ENCODE results near the gene SDK1.

The SDK1 gene

DNA sequence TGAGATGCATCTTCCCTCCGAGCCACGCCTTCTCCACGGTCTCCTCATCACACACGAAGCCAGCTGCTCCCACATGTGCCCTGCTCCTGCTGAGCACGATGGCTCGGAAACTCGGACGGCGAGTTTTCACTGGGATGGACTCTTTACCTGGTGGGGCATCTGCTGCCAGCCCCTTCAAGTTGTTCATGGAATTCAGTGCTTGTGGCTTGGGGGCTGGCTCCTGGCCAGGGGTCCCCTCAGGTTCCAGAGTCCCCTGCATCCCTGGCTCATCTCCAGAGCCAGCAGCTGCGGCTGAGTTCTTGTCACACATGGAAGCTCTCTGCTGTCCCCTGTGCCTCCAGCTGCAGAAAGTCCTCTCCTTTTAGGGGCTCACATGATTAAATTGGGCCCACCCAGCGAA is 654.0 kb downstream of the SDK1 start:
- H4K8ac ChIP-seq (ENCODE audit: low read depth, low read length) = no peak overlapping the region
- WGBS, 2 donors (ENCODE audit: extremely low coverage in 2 of 2, insufficient read length in 2 of 2, insufficient replicate concordance in 1 of 2) = no CpG with 5 or more reads among the region's 11 CpGs

DNA sequence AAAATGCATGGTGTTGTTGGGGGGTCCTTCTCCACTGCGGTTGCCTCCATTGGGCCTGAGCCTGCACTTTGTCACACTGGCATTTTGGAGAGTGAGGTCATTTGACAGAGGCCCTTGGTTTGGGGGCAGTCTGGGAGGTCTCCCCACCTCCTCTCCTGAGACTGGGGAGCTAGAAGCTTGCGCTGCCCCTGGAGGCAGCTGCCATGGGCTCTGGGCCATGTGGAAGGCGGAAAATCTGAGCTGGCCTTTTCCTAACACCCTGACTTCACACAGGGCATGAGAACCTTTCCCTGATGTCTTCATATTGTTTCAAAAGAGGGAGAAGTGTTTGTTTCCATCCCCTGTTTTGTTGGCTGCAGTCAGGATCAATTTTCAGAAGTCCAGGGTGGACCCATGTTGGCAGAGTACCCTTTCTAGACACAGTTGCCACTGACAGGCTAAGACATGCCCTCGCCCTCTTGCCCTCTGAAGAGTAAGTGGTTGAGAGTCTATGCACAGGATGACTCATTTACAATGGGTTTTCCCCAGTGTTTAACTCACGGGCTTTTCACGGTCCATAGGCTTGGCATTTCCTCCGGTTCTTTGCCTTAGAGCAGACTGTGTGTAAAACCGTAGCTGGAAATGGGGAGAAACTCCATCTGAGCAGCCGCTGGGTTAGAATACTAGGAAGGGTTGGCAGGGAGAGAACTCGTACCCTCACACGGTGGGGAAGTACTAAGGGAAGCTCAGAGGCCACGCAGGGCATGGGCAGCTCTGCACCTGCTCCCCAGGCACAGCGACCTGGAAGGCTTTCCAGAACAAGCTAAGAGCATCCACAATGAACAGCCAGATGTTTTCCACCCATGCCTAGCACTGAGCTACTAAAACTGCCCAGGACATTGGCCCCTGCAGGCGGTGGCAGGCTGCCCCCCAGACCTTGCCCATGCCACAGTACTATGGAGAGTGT is 655.0 kb downstream of the SDK1 start:
- Histone ChIP-seq H3K18ac (ENCODE audit: low read length) (no peak overlapping the region), H3K79me1 (ENCODE audit: low read depth, low read length) (no peaks in the 10 kb centered on the region), H3K23ac (ENCODE audit: low read depth, low read length, poor library complexity) (no peak overlapping the region), H3K4me1 (ENCODE audit: control insufficient read depth in 2 of 2, insufficient read depth in 1 of 2, low read depth in 1 of 2, low read length in 2 of 2) (peaks cover 0 to 3% of the 10 kb centered on the region in 2 donors), H3K27me3 (ENCODE audit: control insufficient read depth in 3 of 3, insufficient read depth in 3 of 3, low read depth in 1 of 3, low read length in 3 of 3) (no peaks in the 10 kb centered on the region), H4K8ac (ENCODE audit: low read depth, low read length) (no peak overlapping the region), H2AK5ac (ENCODE audit: low read depth, low read length) (peak overlapping the region; percentile 32), H2BK15ac (ENCODE audit: low read length) (no peak overlapping the region), H3K4ac (ENCODE audit: low read length) (peak overlapping the region; percentile 6), H2BK12ac (ENCODE audit: low read length) (no peak overlapping the region), H2AFZ (ENCODE audit: low read length) (no peak overlapping the region), H4K91ac (ENCODE audit: low read depth, low read length, poor library complexity) (peak overlapping the region; percentile 25), H3K14ac (ENCODE audit: low read length) (no peak overlapping the region), H2BK5ac (ENCODE audit: low read length) (no peak overlapping the region), H3K9ac (ENCODE audit: low read depth, low read length, poor library complexity) (peak overlapping the region; percentile 60), H3K36me3 (replicated peaks in 1 of 2; ENCODE audit: control insufficient read depth in 2 of 2, insufficient read depth in 2 of 2, low read length in 2 of 2) (no peaks in the 10 kb centered on the region), H2BK120ac (ENCODE audit: low read depth, low read length) (no peak overlapping the region), H3K9me3 (replicated peaks in 1 of 2; ENCODE audit: control insufficient read depth in 2 of 2, insufficient read depth in 1 of 2, low read depth in 1 of 2, low read length in 2 of 2) (no peaks in the 10 kb centered on the region), H3K4me3 (ENCODE audit: low read length in 2 of 2) (no peak overlapping the region), H3K4me2 (ENCODE audit: insufficient read depth, low read length, poor library complexity, severe bottlenecking) (no peak overlapping the region), H3K27ac (replicated peaks; ENCODE audit: low read length) (no peak overlapping the region)
- DNase-seq (ENCODE audit: low spot score) = no peak
- no CpG with 5 or more reads among the region's 14 CpGs for WGBS, 2 donors (ENCODE audit: extremely low coverage in 2 of 2, insufficient read length in 2 of 2, insufficient replicate concordance in 1 of 2)

More for the DNA sequence above, 654.0 kb downstream of the SDK1 start:
- Histone ChIP-seq H3K4me3 (ENCODE audit: low read length in 2 of 2) (no peak overlapping the region), H2BK120ac (ENCODE audit: low read depth, low read length) (no peak overlapping the region), H2BK5ac (ENCODE audit: low read length) (no peak overlapping the region), H3K27ac (replicated peaks; ENCODE audit: low read length) (no peak overlapping the region), H3K4me1 (ENCODE audit: control insufficient read depth in 2 of 2, insufficient read depth in 1 of 2, low read depth in 1 of 2, low read length in 2 of 2) (peaks cover 0 to 3% of the 10 kb centered on the region in 2 donors), H3K14ac (ENCODE audit: low read length) (no peak overlapping the region), H3K4ac (ENCODE audit: low read length) (no peak overlapping the region), H2AFZ (ENCODE audit: low read length) (no peak overlapping the region), H3K36me3 (replicated peaks in 1 of 2; ENCODE audit: control insufficient read depth in 2 of 2, insufficient read depth in 2 of 2, low read length in 2 of 2) (no peaks in the 10 kb centered on the region), H2BK15ac (ENCODE audit: low read length) (no peak overlapping the region), H2AK5ac (ENCODE audit: low read depth, low read length) (no peak overlapping the region), H3K4me2 (ENCODE audit: insufficient read depth, low read length, poor library complexity, severe bottlenecking) (no peak overlapping the region), H2BK12ac (ENCODE audit: low read length) (no peak overlapping the region), H3K79me1 (ENCODE audit: low read depth, low read length) (no peaks in the 10 kb centered on the region), H3K18ac (ENCODE audit: low read length) (no peak overlapping the region), H3K23ac (ENCODE audit: low read depth, low read length, poor library complexity) (no peak overlapping the region), H3K9me3 (replicated peaks in 1 of 2; ENCODE audit: control insufficient read depth in 2 of 2, insufficient read depth in 1 of 2, low read depth in 1 of 2, low read length in 2 of 2) (no peaks in the 10 kb centered on the region), H3K9ac (ENCODE audit: low read depth, low read length, poor library complexity) (no peak overlapping the region), H4K91ac (ENCODE audit: low read depth, low read length, poor library complexity) (no peak overlapping the region), H3K27me3 (ENCODE audit: control insufficient read depth in 3 of 3, insufficient read depth in 3 of 3, low read depth in 1 of 3, low read length in 3 of 3) (no peaks in the 10 kb centered on the region)
- no peak for DNase-seq (ENCODE audit: low spot score)

DNA sequence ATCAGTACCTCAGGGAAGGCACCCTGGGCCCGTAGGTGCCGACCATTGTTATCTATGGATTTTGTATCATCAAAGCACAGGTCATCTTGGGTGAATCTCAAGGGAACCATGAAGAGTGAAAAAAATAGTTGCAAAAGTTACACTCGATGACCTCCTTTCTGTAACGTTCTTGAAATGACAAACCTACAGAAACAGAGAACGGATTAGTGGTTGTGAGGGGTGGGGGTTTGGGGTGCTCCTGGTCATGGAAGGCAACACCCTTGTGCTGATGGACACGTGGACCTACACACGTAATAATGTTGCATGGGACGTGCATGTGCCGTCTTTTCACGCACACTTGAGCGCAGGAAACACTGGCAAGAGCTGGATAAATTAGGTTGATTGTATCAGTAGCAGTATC is 655.9 kb downstream of the SDK1 start:
- no peak overlapping the region for H2BK5ac ChIP-seq (ENCODE audit: low read length)
- H2BK15ac ChIP-seq (ENCODE audit: low read length) = no peak overlapping the region
- no peak overlapping the region for H3K4ac ChIP-seq (ENCODE audit: low read length)
- H3K14ac ChIP-seq (ENCODE audit: low read length) = no peak overlapping the region
- no peak overlapping the region for H4K8ac ChIP-seq (ENCODE audit: low read depth, low read length)
- H3K23ac ChIP-seq (ENCODE audit: low read depth, low read length, poor library complexity) = peak overlapping the region; percentile 25
- no peak overlapping the region for H2AK5ac ChIP-seq (ENCODE audit: low read depth, low read length)
- no peaks in the 10 kb centered on the region for H3K27me3 ChIP-seq (ENCODE audit: control insufficient read depth in 3 of 3, insufficient read depth in 3 of 3, low read depth in 1 of 3, low read length in 3 of 3)
- H3K18ac ChIP-seq (ENCODE audit: low read length) = no peak overlapping the region
- H2BK120ac ChIP-seq (ENCODE audit: low read depth, low read length) = no peak overlapping the region
- no peaks in the 10 kb centered on the region for H3K79me1 ChIP-seq (ENCODE audit: low read depth, low read length)
- no peak overlapping the region for H2AFZ ChIP-seq (ENCODE audit: low read length)
- no peak overlapping the region for H3K9ac ChIP-seq (ENCODE audit: low read depth, low read length, poor library complexity)
- no peaks in the 10 kb centered on the region for H3K36me3 ChIP-seq (replicated peaks in 1 of 2; ENCODE audit: control insufficient read depth in 2 of 2, insufficient read depth in 2 of 2, low read length in 2 of 2)
- H3K27ac ChIP-seq (replicated peaks; ENCODE audit: low read length) = no peak overlapping the region
- WGBS, 2 donors (ENCODE audit: extremely low coverage in 2 of 2, insufficient read length in 2 of 2, insufficient replicate concordance in 1 of 2) = no CpG with 5 or more reads among the region's 11 CpGs
- no peak overlapping the region for H3K4me3 ChIP-seq (ENCODE audit: low read length in 2 of 2)
- DNase-seq (ENCODE audit: low spot score) = no peak
- no peaks in the 10 kb centered on the region for H3K9me3 ChIP-seq (replicated peaks in 1 of 2; ENCODE audit: control insufficient read depth in 2 of 2, insufficient read depth in 1 of 2, low read depth in 1 of 2, low read length in 2 of 2)
- no peak overlapping the region for H3K4me2 ChIP-seq (ENCODE audit: insufficient read depth, low read length, poor library complexity, severe bottlenecking)
- no peak overlapping the region for H2BK12ac ChIP-seq (ENCODE audit: low read length)
- H3K4me1 ChIP-seq (ENCODE audit: control insufficient read depth in 2 of 2, insufficient read depth in 1 of 2, low read depth in 1 of 2, low read length in 2 of 2) = peaks cover 0 to 3% of the 10 kb centered on the region in 2 donors
- H4K91ac ChIP-seq (ENCODE audit: low read depth, low read length, poor library complexity) = no peak overlapping the region

DNA sequence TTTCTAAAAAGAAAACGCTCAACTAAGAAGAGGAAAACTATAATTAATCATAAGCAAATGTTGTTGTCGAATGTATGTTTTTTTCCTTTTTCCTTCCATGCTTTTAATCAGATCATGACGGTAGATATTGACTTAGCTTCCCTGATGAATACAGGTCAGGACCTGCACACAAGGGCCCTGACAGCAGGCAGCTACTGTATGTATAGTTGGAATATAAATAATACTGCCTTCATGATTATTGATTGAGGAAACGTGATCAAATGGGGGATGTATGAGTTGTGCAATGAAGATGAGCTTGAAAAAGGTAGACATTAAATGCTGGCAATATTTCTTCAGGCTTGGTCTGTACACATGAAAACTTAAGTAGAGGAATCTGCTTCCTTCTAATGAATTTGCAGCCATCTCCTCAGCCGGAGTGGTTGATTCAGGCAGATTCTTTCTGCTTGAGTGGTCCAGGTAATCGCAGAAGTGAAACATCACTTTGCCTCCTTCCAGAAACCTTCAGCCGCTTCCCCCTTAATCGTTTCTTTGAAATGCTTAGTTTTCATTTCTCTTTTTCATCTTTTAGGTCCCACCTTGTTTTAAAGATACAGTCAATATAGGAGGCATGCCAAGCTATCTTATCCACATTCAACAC is 656.5 kb downstream of the SDK1 start:
- H4K8ac ChIP-seq (ENCODE audit: low read depth, low read length) = no peak overlapping the region
- H2BK120ac ChIP-seq (ENCODE audit: low read depth, low read length) = no peak overlapping the region
- H3K14ac ChIP-seq (ENCODE audit: low read length) = no peak overlapping the region
- H3K79me1 ChIP-seq (ENCODE audit: low read depth, low read length) = no peaks in the 10 kb centered on the region
- no peak overlapping the region for H3K9ac ChIP-seq (ENCODE audit: low read depth, low read length, poor library complexity)
- H3K4ac ChIP-seq (ENCODE audit: low read length) = no peak overlapping the region
- H2BK5ac ChIP-seq (ENCODE audit: low read length) = no peak overlapping the region
- H2BK12ac ChIP-seq (ENCODE audit: low read length) = no peak overlapping the region
- no peaks in the 10 kb centered on the region for H3K9me3 ChIP-seq (replicated peaks in 1 of 2; ENCODE audit: control insufficient read depth in 2 of 2, insufficient read depth in 1 of 2, low read depth in 1 of 2, low read length in 2 of 2)
- H2AK5ac ChIP-seq (ENCODE audit: low read depth, low read length) = no peak overlapping the region
- H4K91ac ChIP-seq (ENCODE audit: low read depth, low read length, poor library complexity) = no peak overlapping the region
- peaks cover 0 to 3% of the 10 kb centered on the region in 2 donors for H3K4me1 ChIP-seq (ENCODE audit: control insufficient read depth in 2 of 2, insufficient read depth in 1 of 2, low read depth in 1 of 2, low read length in 2 of 2)
- no peak overlapping the region for H3K18ac ChIP-seq (ENCODE audit: low read length)
- no CpG with 5 or more reads among the region's 8 CpGs for WGBS, 2 donors (ENCODE audit: extremely low coverage in 2 of 2, insufficient read length in 2 of 2, insufficient replicate concordance in 1 of 2)
- H3K27ac ChIP-seq (replicated peaks; ENCODE audit: low read length) = no peak overlapping the region
- H3K4me3 ChIP-seq (ENCODE audit: low read length in 2 of 2) = no peak overlapping the region
- DNase-seq (ENCODE audit: low spot score) = no peak
- no peak overlapping the region for H2BK15ac ChIP-seq (ENCODE audit: low read length)
- H3K36me3 ChIP-seq (replicated peaks in 1 of 2; ENCODE audit: control insufficient read depth in 2 of 2, insufficient read depth in 2 of 2, low read length in 2 of 2) = peaks cover 0 to 2% of the 10 kb centered on the region in 2 donors
- H3K4me2 ChIP-seq (ENCODE audit: insufficient read depth, low read length, poor library complexity, severe bottlenecking) = no peak overlapping the region
- no peak overlapping the region for H2AFZ ChIP-seq (ENCODE audit: low read length)
- no peak overlapping the region for H3K23ac ChIP-seq (ENCODE audit: low read depth, low read length, poor library complexity)
- H3K27me3 ChIP-seq (ENCODE audit: control insufficient read depth in 3 of 3, insufficient read depth in 3 of 3, low read depth in 1 of 3, low read length in 3 of 3) = no peaks in the 10 kb centered on the region
